ENCODE measurements around the gene DNAJB6.

DNAJB6 gene

DNA sequence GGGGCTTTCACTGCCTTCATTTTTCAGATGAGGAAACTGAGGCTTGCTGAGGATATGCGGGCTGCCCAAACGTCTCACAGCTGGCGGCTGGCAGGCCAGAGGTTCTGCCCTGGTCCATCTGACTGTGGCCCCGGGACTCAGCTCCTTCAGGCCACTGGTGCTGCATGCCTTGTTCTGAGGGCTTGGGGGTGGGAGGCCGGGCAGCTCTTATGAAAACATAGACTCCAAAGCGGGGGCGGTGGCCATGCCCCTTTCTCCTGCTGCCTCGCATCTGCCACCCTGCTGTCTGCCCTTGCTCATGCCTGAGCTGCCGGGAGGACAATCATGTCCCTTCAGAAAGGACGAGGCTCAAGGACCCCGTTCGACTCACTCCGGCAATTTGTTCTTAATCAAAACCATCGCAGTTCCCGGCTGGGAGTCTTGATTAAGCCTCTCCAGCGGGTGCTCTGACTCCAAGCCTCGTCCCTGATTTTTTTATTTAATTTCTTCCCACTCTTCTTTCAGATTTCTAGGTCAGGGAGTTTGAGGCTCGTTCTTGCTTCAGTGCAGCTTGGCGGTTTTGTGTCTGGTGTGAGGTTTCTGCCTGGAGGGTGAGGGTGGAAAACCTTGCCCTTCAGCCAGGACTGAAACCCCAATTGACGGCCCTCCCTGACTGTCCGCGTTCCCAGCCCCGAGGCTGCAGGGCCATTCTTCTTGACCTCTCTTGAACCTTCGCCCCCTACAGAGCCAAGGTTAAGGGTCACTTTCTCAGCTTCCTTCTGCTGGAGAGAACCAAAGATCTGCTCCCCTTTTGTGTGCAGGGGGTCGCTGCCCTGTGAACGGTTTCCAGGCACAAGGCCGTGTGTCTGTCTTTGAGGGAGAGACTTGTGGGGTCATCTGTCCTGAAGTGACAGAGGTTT is 120.8 kb downstream of the DNAJB6 start:
- no peak for DNase-seq (ENCODE audit: low read depth)
- TF ChIP-seq, protein P1, sequence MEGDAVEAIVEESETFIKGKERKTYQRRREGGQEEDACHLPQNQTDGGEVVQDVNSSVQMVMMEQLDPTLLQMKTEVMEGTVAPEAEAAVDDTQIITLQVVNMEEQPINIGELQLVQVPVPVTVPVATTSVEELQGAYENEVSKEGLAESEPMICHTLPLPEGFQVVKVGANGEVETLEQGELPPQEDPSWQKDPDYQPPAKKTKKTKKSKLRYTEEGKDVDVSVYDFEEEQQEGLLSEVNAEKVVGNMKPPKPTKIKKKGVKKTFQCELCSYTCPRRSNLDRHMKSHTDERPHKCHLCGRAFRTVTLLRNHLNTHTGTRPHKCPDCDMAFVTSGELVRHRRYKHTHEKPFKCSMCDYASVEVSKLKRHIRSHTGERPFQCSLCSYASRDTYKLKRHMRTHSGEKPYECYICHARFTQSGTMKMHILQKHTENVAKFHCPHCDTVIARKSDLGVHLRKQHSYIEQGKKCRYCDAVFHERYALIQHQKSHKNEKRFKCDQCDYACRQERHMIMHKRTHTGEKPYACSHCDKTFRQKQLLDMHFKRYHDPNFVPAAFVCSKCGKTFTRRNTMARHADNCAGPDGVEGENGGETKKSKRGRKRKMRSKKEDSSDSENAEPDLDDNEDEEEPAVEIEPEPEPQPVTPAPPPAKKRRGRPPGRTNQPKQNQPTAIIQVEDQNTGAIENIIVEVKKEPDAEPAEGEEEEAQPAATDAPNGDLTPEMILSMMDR (conservative IDR thresholded peaks at IDR 0.05; ENCODE audit: control insufficient read depth, insufficient read depth, low read depth, low read length) = no peak
- H3K4me3 ChIP-seq (ENCODE audit: control insufficient read depth, low read depth, low read length) = no peak overlapping the region

DNA sequence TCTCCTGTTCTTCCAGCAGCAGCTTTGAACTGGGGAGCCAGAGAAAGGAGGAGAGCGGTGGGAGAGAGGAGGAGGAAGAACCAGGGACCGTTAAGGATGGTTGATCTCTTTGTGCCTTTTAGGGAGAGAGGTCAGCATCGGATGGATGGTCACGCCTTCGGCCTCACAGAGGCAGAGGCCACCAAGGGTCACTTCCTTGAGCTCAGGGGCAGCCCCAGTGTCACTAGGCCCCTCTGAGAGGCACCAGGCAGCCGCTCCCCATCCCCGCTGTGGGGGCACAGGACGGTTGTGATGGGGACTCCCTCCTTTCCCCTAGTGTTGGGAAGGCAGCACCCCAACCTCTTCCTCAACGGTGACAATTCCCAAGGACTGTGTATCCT is 121.4 kb downstream of the DNAJB6 start:
- no peak overlapping the region for H3K4me3 ChIP-seq (ENCODE audit: control insufficient read depth, low read depth, low read length)
- TF ChIP-seq, protein P1 (conservative IDR thresholded peaks at IDR 0.05; ENCODE audit: control insufficient read depth, insufficient read depth, low read depth, low read length) = no peak
- DNase-seq (ENCODE audit: low read depth) = no peak

- DNase-seq (ENCODE audit: low read depth) = no peak
- H3K4me3 ChIP-seq (ENCODE audit: control insufficient read depth, low read depth, low read length) = no peak overlapping the region
- TF ChIP-seq, protein P1 (conservative IDR thresholded peaks at IDR 0.05; ENCODE audit: control insufficient read depth, insufficient read depth, low read depth, low read length) = no peak
These were observed 123.2 kb downstream of the DNAJB6 start for GRCh38 chr7:157459966-157460365.

DNA sequence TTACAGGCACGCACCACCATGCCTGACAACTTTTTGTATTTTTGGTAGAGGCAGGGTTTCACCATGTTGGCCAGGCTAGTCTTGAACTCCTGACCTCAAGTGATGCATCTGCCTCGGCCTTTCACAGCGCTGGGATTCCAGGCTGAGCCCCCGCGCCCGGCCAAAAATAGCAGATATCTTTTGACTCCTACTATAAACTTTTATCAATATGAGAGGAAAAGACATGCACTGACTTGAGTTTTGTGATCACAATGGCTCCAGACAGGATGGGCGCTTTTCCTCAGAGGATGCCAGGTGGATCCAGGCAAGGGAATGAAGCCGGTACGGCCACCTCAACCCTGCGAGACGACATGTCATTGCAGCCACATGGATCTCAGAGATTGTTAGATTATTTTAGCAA is 123.9 kb downstream of the DNAJB6 start:
- DNase-seq (ENCODE audit: low read depth) = no peak
- TF ChIP-seq, protein P1 (conservative IDR thresholded peaks at IDR 0.05; ENCODE audit: control insufficient read depth, insufficient read depth, low read depth, low read length) = no peak
- no peak overlapping the region for H3K4me3 ChIP-seq (ENCODE audit: control insufficient read depth, low read depth, low read length)

DNA sequence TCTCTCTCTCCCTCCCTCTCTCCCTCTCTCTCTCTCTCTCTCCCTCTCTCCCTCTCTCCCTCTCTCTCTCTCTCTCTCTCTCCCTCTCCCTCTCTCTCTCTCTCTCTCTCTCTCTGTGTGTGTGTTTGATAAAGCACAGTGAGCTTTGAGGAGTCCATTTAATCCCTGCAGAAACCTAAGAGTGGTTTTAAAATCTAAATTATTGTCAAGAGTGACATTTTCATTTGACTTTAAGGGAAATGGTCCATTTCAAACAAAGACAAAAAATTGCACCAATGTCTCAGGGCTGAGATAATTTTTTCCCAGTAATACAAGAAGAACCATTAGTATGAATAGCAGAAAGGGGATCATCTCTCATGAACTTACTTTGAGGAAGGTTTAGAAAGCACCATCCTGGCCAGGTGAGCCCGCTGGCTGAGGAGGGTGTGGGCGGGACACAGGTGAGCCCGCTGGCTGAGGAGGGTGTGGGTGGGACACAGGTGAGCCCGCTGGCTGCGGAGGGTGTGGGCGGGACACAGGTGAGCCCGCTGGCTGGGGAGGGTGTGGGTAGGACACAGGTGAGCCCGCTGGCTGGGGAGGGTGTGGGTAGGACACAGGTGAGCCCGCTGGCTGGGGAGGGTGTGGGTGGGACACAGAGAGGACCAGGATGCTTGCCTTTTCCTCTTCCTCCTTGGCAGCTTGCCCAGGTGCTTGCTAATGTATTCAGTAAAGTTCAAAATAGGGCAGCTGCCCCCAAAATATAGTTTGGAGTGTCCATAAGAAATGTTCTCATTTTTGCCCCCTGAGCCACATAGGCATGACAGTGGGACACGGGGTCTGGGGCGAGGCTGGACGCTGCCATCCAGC is 125.0 kb downstream of the DNAJB6 start:
- TF ChIP-seq, protein P1 (conservative IDR thresholded peaks at IDR 0.05; ENCODE audit: control insufficient read depth, insufficient read depth, low read depth, low read length) = no peak
- no peak for DNase-seq (ENCODE audit: low read depth)
- H3K4me3 ChIP-seq (ENCODE audit: control insufficient read depth, low read depth, low read length) = no peak overlapping the region

GRCh38 chr7:157462419-157462771 is 125.6 kb downstream of the DNAJB6 start:
- DNase-seq (ENCODE audit: low read depth) = no peak
- H3K4me3 ChIP-seq (ENCODE audit: control insufficient read depth, low read depth, low read length) = no peak overlapping the region
- TF ChIP-seq, protein P1 (conservative IDR thresholded peaks at IDR 0.05; ENCODE audit: control insufficient read depth, insufficient read depth, low read depth, low read length) = no peak
